HCT116 (cell line): ENCODE measurements around the gene TNN.

Experiments used
- ATF3 ChIP-seq: IDR thresholded peaks from 2 replicates; pipeline ENCODE4 v1.6.1; 2012
- CBX3 ChIP-seq: IDR thresholded peaks from 2 replicates; pipeline ENCODE4 v1.6.1; 2012; ENCODE audit warnings: low read depth
- CTCF ChIP-seq, 3 experiments: fragments of 200-600 bp in 1 of 3; sonication (generic) in 1 of 3; IDR thresholded peaks in 2 of 3; conservative IDR thresholded peaks in 1 of 3; 2 replicates each; pipeline ENCODE4 v1.5.1; 2012 to 2017; ENCODE audit warnings: low read depth in 2 of 3, low read length in 2 of 3, antibody characterized with exemption in 1 of 3, borderline replicate concordance in 1 of 3, control low read depth in 1 of 3, mild to moderate bottlenecking in 1 of 3, mixed read lengths in 1 of 3, mixed run types in 1 of 3, moderate library complexity in 1 of 3; ENCODE audit not compliant: insufficient read depth in 1 of 3
- EGR1 ChIP-seq: IDR thresholded peaks from 2 replicates; pipeline ENCODE4 v1.6.1; 2012; ENCODE audit warnings: low read depth
- POLR2AphosphoS5 ChIP-seq: IDR thresholded peaks from 2 replicates; pipeline ENCODE4 v1.6.1; 2011; ENCODE audit warnings: mild to moderate bottlenecking, low read depth, low read length, moderate library complexity
- RAD21 ChIP-seq: IDR thresholded peaks from 2 replicates; pipeline ENCODE4 v1.6.1; 2012; ENCODE audit warnings: low read depth, mild to moderate bottlenecking
- SP1 ChIP-seq: IDR thresholded peaks from 2 replicates; pipeline ENCODE4 v1.6.1; 2012; ENCODE audit warnings: low read depth
- SRF ChIP-seq: IDR thresholded peaks from 2 replicates; pipeline ENCODE4 v1.6.1; 2012; ENCODE audit warnings: low read depth
- YY1 ChIP-seq: IDR thresholded peaks from 2 replicates; pipeline ENCODE4 v1.6.1; 2011; ENCODE audit warnings: low read length, low read depth, moderate library complexity, mild to moderate bottlenecking; ENCODE audit not compliant: insufficient replicate concordance; ENCODE audit errors: extremely low read depth
- ZNF274 ChIP-seq: fragments of 200-500 bp; sonication (Bioruptor generic); IDR thresholded peaks from 2 replicates; pipeline ENCODE4 v1.6.1; 2014; ENCODE audit warnings: mild to moderate bottlenecking, low read depth, low read length, inconsistent platforms

- TF ChIP-seq CTCF (IDR thresholded peaks at IDR 0.05 in 2 of 3, conservative IDR thresholded peaks at IDR 0.05 in 1 of 3; ENCODE audit: borderline replicate concordance in 1 of 3, insufficient read depth in 1 of 3, low read depth in 2 of 3, low read length in 2 of 3) (no peak), RAD21 (no peak), CBX3 (no peak), YY1 (no peak), SP1 (no peak), ZNF274 (no peak), POLR2AphosphoS5 (no peak), SRF (no peak), EGR1 (no peak), ATF3 (no peak)
Measured at GRCh38 chr1:175178056-175178455, 110.4 kb downstream of the TNN start.
